Esophagus squamous epithelium (tissue), 4 donors: ENCODE measurements around the gene AP1S3.

Source experiments
- CTCF ChIP-seq, 6 experiments: fragments of 450-650 bp in 4 of 6; fragments of 200-600 bp in 2 of 6; sonication (generic) in 2 of 6; IDR thresholded peaks; one replicate each; pipeline ENCODE4 v1.5.1; 2016 to 2019; ENCODE audit warnings: antibody characterized with exemption in 6 of 6, mild to moderate bottlenecking in 4 of 6, moderate library complexity in 4 of 6
- POLR2A ChIP-seq, 4 donors: fragments of 450-650 bp; IDR thresholded peaks; one replicate each; pipeline ENCODE4 v1.6.1; 2017; ENCODE audit warnings: antibody characterized with exemption in 4 of 4, mild to moderate bottlenecking in 4 of 4, moderate library complexity in 3 of 4

- TF ChIP-seq POLR2A (IDR thresholded peaks at IDR 0.05), result no peak
- no peak for TF ChIP-seq CTCF (IDR thresholded peaks at IDR 0.05)
These were observed 33.6 kb upstream of the AP1S3 start for GRCh38 chr2:223870840-223871611.
